ENCODE data around the gene DOCK4.

DOCK4 gene

DNA sequence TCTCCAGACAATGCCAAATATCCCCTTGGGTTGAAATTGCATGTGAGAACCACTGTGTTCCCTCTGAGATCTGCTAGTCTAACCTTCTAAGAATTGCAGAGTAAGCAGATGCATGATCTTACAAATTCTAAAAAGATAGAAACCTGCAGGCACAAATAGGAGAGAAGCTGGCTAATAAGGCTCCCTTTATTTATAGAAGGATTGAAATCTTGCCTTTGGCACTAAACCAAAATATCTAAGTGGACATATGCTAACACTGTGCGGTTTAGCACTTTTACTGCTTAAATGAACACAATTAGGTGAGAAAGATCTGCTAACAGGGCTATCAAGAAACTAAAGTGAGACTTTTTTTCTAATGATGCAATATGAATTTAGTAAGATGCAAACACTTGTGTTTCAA, 225.5 kb downstream of the DOCK4 start:
- no peak for DNase-seq (ENCODE audit: low read depth in 2 of 3, low spot score in 2 of 3)

DNA sequence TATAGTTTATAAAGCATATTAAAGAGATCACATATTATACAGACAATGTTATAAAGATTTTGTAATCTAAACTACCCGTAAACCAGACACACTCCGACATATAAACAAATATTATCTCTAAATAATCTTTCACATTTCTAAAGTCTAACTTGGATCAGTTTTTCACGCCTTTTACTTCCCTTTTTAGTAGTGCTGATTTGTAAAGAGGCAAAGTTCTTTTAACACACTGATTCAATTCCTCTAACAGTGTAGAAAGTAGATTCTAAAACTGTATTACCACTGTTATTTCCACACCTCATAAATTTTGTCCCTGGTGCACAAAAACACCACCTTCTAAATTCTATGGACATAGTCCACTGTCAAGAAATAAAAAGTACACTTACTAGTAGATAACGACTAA, 230.9 kb downstream of the DOCK4 start:
- DNase-seq (ENCODE audit: low read depth in 2 of 3, low spot score in 2 of 3): no peak

DNA sequence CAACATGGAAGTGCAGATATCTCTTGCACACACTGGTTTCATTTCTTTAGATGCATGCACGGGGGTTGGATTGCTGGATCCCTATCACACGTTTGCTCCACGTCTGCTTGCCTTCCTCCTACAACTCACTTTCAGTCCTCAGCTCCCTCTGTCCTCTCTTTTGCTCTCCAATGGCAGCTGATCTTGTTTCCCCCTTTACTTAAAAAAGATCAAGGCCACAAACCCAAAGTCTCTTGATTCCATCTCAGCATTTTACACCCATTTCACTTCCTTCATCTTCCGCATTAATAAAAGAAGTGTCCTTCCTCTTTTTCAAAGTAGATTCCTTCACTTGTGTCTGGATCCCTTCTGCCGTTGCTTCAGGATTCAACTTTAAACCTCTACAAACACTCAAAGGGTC, 245.2 kb downstream of the DOCK4 start:
- no peak for DNase-seq (ENCODE audit: low read depth in 2 of 3, low spot score in 2 of 3)

DNA sequence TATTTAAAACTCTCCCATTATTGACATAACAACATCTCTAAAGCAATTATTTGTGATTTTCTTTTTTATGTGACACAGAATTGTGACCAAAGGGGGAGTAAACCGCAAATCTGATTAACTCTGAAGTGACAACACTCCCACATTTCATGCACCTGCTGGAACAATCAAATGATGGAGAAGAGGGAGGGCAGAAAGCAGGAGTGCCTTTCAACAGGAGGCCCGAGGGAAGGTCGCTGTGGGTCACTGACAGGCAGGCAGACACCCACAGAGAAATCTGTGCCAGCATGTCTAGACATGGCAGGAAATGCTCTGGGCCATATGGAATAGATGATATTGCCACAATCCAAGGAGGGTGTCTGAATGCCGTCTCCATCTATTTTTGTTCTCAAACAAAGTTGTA, 247.3 kb downstream of the DOCK4 start:
- DNase-seq (ENCODE audit: low read depth in 2 of 3, low spot score in 2 of 3): no peak

DNA sequence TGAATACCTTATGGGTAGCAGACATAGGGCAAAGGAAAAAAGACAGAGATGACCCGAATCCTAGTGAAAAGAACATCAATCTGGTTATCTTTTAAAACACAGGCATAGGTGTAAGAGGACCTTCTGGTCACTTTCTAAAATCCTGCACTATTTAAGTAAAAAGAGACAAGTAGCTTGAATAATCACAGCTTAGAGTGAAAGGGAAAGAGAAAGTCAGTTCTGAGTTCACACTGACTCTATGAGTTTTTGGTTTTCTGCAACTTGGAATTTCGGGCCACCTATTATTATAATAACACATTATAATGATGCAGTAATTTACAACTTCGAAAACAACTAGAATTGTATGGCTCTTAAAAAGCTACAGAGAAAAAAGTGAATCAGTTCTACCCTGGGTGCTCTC, 247.8 kb downstream of the DOCK4 start:
- DNase-seq (ENCODE audit: low read depth in 2 of 3, low spot score in 2 of 3): no peak

DNA sequence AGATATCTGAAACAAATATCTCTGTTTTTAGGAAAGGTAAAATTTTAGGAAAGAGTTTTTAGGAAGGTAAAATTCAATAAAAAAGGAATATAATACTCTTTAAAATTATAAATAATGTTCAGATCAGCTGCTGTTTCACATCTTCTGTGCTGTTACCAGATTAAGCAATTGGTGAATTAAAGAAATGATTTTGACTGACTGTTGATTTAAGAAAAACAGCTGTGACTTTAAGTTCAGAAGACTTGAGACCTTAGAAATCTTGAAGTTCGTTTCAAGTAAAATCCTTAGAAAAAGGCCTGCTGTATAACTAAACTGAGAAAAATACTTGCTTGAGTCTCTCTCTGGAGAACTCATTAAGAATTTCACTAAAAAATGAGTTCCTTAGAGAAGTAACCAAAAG, 250.6 kb downstream of the DOCK4 start:
- no peak for DNase-seq (ENCODE audit: low read depth in 2 of 3, low spot score in 2 of 3)

DNA sequence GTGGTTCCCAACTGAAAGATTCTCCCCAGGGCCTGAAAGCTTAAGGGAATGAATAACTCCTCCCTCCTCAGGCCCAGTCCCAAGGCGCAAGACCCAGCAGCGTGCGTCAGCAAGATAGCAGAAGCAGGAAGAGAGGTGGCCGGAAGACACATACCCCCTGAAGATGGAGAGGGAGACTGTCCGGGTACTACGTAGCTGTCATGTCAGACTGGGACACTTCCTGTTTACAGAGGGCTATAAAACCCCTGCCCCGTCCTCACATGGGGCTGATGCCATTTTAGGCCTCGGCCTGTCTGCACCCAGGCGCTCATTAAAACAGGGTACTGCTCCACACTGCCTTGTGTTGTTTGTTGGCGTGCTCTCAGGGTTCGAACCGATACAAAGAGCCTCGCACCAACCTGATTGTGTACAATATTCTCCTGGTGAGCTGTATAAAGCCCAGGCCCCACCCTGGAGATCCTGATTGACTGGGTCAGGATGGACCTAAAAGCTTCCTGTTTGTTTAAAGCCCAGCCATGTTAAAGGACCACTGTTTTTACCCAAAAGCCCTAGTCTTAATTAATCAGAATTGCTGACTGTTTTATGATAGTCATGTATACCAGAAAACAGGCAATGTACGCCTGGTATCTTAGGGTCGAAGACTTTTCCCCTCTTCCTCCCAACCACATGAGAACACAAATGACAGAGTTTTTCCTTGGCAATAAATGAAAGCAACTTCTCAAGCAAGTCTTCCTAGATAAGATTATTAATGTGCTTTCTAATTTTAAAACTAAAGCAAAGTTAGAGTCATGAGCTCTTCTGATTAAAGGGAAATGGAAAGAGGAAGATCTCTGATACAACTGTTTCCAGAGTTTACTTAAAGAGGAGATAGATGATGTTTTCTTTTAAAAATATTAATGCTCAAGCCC, 251.5 kb downstream of the DOCK4 start:
- no peak for DNase-seq (ENCODE audit: low read depth in 2 of 3, low spot score in 2 of 3)

DNA sequence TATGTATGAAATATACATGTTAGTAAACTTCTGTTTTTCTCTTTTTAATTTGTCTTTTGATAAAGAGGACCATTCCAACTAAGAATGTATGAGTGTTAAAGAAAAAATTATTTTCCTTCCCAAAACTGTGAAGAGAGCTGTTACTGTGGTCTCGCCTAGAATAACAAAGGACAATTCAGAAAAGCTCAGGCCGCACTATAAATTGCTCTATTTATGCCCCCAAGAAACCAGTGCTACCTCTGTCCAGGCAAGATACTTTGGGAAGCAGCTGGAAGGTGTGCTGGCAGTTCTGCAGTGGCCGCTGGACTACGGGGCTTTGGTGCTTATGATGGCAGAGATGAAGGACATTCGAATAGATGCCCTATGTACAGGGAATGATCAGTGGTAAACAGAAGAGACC, 252.1 kb downstream of the DOCK4 start:
- no peak for DNase-seq (ENCODE audit: low read depth in 2 of 3, low spot score in 2 of 3)

DNA sequence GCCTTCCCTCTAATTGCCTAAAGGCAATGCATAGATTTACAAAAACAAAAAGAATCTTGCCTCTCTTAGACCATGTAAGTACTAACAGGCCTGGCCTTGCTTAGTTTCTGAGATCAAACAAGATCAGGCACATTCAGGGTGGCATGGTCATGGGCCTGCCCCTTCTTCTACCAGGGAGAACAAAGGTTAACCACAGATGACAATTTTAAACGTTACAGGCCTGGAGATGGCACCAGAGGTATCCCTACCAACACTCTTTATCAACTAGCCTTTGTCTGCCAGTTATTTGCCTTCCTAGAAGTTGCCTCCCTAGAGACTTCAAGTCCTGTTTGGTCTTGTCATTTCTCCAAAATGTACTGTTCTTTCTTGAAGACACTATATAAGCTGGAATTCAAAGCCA, 252.6 kb downstream of the DOCK4 start:
- no peak for DNase-seq (ENCODE audit: low read depth in 2 of 3, low spot score in 2 of 3)

DNA sequence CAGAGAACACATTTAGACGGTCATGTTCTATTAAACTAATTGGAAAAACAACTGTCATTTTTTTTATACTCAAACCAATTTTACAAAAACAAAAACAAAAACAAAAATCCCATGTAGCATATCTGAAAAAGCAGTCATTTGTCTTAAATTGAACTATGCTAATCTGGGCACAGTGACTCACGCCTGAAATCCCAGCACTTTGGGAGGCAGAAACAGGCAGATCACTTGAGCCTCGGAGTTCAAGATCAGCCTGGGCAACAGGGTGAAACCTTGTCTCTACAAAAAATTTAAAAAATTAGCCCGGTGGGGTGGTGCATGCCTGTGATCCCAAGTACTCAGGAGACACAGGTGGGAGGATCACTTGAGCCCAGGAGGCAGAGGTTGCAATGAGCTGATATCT, 253.4 kb downstream of the DOCK4 start:
- no peak for DNase-seq (ENCODE audit: low read depth in 2 of 3, low spot score in 2 of 3)

DNA sequence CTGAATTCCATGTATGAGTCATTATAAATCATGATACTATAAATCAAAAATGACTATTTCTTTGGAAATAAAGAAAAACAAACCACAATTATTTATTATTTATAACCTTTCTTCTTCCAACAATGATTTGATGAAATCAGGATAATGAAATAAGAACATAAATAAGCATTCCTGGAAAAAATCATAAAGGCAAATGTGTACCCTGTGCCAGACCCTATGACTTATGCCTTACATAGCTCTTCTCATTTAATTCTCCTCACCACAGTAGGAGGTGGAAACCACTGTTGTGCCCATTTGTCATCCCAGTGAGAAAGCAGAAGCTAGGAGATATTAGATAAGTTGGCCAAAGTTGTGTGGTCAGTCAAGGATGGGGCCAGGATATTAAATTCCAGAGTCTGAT, 255.1 kb downstream of the DOCK4 start:
- DNase-seq (ENCODE audit: low read depth in 2 of 3, low spot score in 2 of 3): no peak

DNA sequence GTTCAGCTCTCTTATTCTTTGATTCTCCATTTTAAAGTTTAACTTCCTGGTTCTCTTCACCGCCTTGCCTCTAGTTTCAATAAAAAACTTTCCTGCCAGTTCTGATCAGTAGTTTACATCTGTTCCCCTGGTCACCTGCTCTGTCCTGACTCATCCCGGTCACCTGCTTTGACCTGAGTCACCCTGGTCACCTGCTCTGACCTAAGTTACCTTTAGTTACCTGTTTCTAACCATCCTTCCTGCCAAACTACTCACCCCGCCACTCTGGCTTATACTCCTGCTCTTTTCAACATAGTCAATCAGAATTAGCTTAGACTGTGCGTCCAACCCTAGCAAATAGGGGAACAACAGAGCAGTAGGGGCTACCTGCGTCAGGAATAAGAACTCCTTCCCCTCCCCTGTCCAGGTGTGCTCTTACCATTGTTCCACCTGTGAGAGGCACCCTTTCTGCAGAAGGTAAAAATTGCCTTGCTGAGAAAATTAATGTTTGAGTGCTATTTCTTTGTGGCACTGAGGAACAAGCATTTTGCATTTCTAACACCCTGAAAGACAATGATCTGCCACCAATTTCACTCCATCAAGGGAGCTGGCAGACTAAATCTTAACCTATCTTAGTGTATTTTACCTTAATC, 263.6 kb downstream of the DOCK4 start:
- DNase-seq (ENCODE audit: low read depth in 2 of 3, low spot score in 2 of 3): no peak

DNA sequence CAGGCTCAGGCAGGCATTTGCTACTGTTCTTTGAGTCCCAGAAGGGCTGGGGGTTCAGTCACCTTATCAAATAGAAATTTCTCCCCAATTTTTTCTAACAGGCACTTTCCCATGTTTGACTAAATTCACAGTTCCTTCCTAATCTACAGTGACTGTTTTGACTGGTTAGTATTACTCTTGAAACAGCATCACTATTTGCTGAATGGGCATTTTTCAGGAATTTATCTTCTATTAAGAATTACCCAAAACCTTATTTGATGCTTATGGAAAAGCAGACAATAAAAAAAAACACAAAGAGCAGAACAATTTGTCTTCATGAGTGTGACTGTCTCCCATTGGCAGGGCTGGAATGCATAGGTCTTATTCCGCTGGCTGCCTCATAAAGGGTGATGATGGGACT, 269.0 kb downstream of the DOCK4 start:
- DNase-seq (ENCODE audit: low read depth in 2 of 3, low spot score in 2 of 3): no peak

DNA sequence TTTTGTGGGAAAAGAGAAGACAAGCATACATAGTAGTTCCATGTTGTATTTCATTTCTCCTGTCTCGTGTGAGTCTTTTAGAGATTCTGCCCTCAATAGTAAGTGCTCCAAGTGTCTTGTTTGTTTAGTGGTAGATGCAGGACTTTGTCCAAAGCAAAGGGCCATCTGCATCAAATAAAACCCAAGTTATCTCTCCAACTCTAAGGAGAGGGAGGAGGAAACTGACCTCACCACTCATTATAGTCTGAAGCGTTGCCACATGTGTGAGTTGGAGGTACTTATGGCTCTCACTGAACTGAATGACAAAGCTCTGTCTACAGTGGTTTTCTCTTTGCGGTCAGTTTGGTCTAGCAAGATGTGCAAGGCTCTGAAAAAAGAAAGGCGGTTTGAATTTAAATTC, 272.6 kb downstream of the DOCK4 start:
- DNase-seq (ENCODE audit: low read depth in 2 of 3, low spot score in 2 of 3): no peak

DNA sequence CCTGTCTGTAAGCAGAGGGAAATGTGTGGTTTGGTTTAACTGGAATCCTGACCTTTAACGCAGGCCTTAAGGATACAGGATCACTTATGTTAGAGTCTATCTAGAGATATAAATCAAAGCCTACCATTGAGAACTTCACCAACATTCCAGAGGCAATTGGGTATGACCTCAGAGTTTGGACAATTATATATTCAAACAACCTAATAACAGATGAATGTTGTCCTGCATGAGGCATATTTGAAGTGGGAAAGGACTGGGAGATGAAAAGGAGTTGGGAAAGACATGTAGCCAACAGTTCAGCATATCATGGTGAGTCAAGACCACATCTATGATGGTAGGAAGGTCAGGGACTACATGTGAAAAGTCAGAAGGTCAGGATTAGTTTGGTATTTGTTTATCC, 274.2 kb downstream of the DOCK4 start:
- no peak for DNase-seq (ENCODE audit: low read depth in 2 of 3, low spot score in 2 of 3)

DNA sequence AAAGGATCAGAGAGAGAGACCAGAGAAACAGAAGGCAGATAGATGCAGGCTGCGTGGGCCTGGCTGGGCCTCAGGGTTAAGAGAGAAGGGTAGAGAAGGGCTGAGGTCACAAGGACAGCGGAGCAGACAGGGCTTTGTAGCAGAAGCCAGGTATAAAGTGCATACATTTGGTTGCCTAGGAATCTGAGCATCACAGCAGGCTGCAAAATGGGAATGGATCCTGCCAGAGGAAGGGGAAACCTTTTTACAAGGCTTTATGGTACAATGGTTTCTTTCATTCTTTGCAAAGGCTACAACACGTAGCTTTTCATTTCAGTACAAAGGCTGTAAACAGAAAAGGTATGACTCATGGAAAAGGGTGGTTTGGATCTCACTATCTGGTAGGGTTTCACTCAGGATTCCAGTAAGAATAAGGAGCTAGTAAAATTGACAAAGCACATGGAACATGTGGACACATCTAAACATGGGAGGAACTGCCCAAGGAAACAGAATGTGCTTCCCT, 275.1 kb downstream of the DOCK4 start:
- DNase-seq (ENCODE audit: low read depth in 2 of 3, low spot score in 2 of 3): no peak

DNA sequence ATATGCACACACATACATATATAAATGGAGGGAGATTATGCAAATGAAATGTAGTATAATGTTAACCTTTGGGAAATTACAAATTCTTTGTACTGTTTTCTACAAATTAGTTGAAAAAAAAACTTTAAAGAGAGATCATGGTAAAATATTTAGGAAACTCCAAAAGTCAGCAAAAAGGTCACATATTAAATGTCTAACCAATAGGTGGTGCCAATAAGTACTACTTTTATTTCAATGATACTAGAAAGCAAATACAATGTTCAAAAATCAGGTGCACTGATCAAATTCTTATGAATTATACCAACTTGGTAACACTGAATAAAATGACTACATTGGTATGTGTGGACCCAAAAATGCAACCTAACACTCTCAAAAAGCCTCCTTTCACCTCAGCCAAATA, 276.9 kb downstream of the DOCK4 start:
- DNase-seq (ENCODE audit: low read depth in 2 of 3, low spot score in 2 of 3): no peak

DNA sequence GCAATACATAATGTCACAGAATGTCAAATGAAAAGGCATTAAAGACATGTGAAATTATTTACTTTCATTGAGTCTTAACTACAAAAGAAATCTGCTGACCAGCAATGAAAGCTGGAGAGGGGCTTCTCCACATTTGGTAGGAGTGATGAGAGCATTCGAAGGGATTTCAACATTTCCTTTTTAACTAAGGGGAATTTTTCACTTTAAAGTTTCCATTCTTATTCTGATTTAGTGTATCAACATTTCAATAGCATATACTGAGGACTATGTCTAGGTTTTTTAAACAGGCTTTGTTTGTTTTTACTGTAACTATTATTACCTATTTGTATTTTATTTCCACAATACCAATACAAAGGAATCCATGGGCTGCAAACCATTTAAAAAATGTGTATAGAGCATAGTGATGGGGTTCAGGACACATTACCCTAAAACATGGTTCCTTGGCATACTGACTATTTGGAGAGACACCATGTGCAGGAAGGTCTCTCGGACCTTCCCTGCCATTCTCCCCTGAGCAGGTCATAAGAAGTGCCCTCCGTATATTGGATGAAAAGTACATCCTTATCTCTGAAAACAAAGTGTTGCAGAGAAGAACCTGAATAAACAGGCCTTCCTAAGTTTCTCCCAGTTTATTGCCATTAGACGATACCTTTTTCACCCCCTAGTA, 278.7 kb downstream of the DOCK4 start:
- DNase-seq (ENCODE audit: low read depth in 2 of 3, low spot score in 2 of 3): no peak

DNA sequence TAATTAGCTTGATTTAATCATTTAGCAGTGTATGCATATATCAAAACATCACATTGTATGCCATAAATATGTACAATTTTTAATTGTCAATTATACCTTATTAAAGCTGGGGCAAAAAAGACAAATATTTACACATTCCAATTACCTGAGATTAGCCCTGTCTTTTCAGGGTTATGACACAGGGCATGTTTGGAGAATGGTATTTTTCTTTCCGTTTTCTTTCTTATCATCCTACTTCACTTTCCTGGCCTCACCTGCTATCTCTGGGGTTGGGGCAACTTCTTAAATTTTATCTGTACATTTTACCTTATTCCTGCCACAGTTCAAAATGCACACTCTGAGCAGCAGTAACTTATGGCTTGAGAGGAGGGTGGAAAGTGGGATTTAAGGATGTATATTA, 285.9 kb downstream of the DOCK4 start:
- no peak for DNase-seq (ENCODE audit: low read depth in 2 of 3, low spot score in 2 of 3)

DNA sequence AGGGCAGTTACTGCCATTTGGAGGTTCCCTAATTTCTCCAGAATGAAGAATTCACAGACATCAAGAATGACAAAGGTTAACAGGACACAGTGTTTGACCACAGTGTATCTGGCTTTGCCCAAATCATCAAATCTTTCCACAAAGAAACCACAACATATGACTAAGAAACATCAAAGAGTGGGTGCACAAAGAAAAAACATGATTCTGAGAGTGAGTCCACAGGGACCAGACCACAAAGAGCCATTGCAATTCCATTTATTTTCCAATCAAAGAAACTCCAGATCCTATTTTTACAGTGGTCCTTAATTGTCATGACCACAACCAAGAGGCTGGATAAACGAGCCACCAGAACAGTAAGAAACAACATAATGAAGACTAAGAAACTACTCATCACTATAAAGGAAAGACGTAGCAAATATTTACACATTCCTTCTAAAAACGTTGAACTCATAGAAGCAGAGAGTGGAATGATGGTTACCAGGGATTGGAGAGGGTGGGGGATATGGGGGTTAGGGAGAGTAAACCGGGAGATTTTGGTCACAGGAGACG, 286.5 kb downstream of the DOCK4 start:
- no peak for DNase-seq (ENCODE audit: low read depth in 2 of 3, low spot score in 2 of 3)

DNA sequence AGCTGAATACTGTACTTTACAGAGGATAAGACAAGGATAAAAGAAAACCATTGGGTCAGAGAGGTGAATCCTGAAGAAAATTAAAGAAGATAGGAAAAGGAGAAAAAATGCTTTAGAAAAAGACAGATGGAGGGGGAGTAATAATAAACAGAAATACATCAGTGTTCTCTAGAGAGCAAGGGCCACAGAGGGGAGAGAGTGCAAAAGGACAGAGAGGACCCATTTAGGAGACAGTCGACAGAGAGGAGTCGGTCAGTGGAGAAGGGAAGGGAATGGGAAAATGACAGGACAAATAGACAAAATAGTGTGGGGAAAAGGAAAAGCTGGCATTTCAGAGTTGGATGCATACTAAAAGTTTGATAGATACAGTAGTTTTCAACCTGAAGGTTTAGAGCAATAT, 287.0 kb downstream of the DOCK4 start:
- no peak for DNase-seq (ENCODE audit: low read depth in 2 of 3, low spot score in 2 of 3)

DNA sequence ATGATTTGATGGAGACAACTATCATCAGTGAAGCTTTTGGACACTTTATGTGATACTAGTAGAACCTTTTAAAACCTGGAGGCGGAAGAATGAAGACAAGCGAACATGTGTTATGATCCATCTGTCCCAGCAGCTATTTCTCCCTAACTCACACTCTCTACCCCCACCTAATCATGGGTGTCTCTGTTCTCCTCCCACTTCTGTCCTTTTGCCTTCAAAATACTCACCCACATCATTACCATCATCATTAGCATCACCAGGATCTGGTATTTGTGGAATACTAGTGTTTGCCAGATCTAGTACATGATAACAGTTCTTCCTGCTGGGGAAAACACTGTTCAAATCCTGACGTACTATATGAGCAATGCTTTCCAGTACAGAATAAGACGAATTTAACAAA, 287.7 kb downstream of the DOCK4 start:
- no peak for DNase-seq (ENCODE audit: low read depth in 2 of 3, low spot score in 2 of 3)
